Gastroesophageal sphincter (tissue), 4 donors: ENCODE data around the gene RPP25. TPM values are rescaled to one million over a fixed set of nuclear protein-coding genes. Genes with fewer than 3 reads are reported as not detected.
A peak's percentile ranks its signal among the peaks of the same experiment; 100 is the strongest.
"Not testable (repeated sequence)": the region's sequence is repeated elsewhere in the genome, so short reads cannot be mapped to it uniquely, and the experiment has no call there.

ENCODE experiments used
- ATAC-seq: fragments of 150-250 bp; one replicate; pipeline ENCODE4 v1.9.1; 2016; ENCODE audit warnings: mild to moderate bottlenecking, moderate library complexity
- H3K27ac ChIP-seq, 4 donors: fragments of 200-600 bp; sonication (generic) in 3 of 4; 1 replicate in 3 of 4; 2 replicates in 1 of 4; pipeline ENCODE4 v1.5.1; 2016 to 2019
- H3K27me3 ChIP-seq: fragments of 200-600 bp; sonication (generic); one replicate; pipeline ENCODE4 v1.5.1; 2019
- H3K36me3 ChIP-seq, 2 donors: fragments of 200-600 bp; sonication (generic); one replicate each; pipeline ENCODE4 v1.5.1; 2019; ENCODE audit warnings: control low read depth in 1 of 2
- H3K4me1 ChIP-seq, 3 donors: fragments of 200-600 bp; sonication (generic); 1 replicate in 2 of 3; 2 replicates in 1 of 3; pipeline ENCODE4 v1.5.1; 2016 to 2019; ENCODE audit warnings: control low read depth in 2 of 3
- H3K4me3 ChIP-seq, 2 donors: fragments of 200-600 bp; sonication (generic); one replicate each; pipeline ENCODE4 v1.5.1; 2019; ENCODE audit warnings: mild to moderate bottlenecking in 1 of 2, moderate library complexity in 1 of 2
- H3K9me3 ChIP-seq, 3 donors: fragments of 200-600 bp; sonication (generic); one replicate each; pipeline ENCODE4 v1.5.1; 2017 to 2019; ENCODE audit warnings: control low read depth in 2 of 3
- EP300 ChIP-seq: sonication (generic); formaldehyde crosslinking; IDR thresholded peaks from one replicate; pipeline ENCODE4 v1.6.1; 2017; ENCODE audit warnings: antibody characterized with exemption, mild to moderate bottlenecking
- POLR2A ChIP-seq, 2 donors: fragments of 450-650 bp; IDR thresholded peaks; one replicate each; pipeline ENCODE4 v1.6.1; 2017; ENCODE audit warnings: antibody characterized with exemption in 2 of 2, mild to moderate bottlenecking in 2 of 2, moderate library complexity in 1 of 2
- POLR2AphosphoS5 ChIP-seq: sonication (generic); formaldehyde crosslinking; IDR thresholded peaks from one replicate; pipeline ENCODE4 v1.6.1; 2017; ENCODE audit warnings: antibody characterized with exemption
- WGBS, 2 donors: methylation state at CpG; one replicate each; pipeline ENCODE4 v1.1.5; 2018; ENCODE audit warnings: low coverage in 1 of 2; 5-methylcytosine and 5-hydroxymethylcytosine counted together
- total RNA-seq, 4 donors: library from RNA; depleted of rRNA; stranded (reverse); fragments of >200 nt; gene quantifications; one replicate each; pipeline ENCODE4 v1.1.0, GENCODE V29; 2016
- TF ChIP-seq, protein P1 (sequence below), 4 experiments: fragments of 200-600 bp in 2 of 4; fragments of 450-650 bp in 2 of 4; sonication (generic) in 1 of 4; IDR thresholded peaks; one replicate each; pipeline ENCODE4 v1.5.1; 2017 to 2019; ENCODE audit warnings: antibody characterized with exemption in 4 of 4, mild to moderate bottlenecking in 2 of 4, moderate library complexity in 2 of 4

RPP25 gene
- total RNA-seq, 4 donors from 2014 or later, result 1.6 to 8.0 (median 6.7) TPM

DNA sequence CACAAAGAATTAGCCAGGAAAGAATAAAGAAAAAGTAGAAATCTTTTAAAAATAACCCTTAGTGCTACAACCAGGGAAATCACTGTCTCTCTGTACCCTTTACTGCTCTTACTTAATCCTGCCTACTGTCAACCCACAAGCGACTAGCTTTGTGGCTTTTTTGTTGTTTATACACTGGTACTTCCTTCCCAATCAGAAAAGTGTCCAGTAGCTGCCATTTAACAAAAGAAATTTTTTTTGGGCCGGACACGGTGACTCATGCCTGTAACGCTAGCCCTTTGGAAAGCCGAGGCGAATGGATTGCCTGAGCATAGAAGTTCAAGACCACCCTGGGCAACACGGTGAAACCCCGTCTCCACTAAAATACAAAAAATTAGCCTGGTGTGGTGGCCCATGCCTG lies 36.1 kb downstream of the RPP25 start:
- Histone ChIP-seq H3K9me3 (no peaks in the 10 kb centered on the region), H3K4me3 (no peak overlapping the region), H3K36me3 (peaks cover 0 to 100% of the 10 kb centered on the region in 2 donors), H3K4me1 (no peaks in the 10 kb centered on the region), H3K27ac (no peak overlapping the region), H3K27me3 (no peaks in the 10 kb centered on the region)
- no peak for ATAC-seq
- no peak for TF ChIP-seq EP300
- no peak for TF ChIP-seq POLR2A (IDR thresholded peaks at IDR 0.05)
- TF ChIP-seq, protein P1, sequence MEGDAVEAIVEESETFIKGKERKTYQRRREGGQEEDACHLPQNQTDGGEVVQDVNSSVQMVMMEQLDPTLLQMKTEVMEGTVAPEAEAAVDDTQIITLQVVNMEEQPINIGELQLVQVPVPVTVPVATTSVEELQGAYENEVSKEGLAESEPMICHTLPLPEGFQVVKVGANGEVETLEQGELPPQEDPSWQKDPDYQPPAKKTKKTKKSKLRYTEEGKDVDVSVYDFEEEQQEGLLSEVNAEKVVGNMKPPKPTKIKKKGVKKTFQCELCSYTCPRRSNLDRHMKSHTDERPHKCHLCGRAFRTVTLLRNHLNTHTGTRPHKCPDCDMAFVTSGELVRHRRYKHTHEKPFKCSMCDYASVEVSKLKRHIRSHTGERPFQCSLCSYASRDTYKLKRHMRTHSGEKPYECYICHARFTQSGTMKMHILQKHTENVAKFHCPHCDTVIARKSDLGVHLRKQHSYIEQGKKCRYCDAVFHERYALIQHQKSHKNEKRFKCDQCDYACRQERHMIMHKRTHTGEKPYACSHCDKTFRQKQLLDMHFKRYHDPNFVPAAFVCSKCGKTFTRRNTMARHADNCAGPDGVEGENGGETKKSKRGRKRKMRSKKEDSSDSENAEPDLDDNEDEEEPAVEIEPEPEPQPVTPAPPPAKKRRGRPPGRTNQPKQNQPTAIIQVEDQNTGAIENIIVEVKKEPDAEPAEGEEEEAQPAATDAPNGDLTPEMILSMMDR (IDR thresholded peaks at IDR 0.05), result no peak
- TF ChIP-seq POLR2AphosphoS5, result no peak
- 65 to 89% methylated on average over 3 to 8 of the region's 8 CpGs for WGBS, 2 donors

DNA sequence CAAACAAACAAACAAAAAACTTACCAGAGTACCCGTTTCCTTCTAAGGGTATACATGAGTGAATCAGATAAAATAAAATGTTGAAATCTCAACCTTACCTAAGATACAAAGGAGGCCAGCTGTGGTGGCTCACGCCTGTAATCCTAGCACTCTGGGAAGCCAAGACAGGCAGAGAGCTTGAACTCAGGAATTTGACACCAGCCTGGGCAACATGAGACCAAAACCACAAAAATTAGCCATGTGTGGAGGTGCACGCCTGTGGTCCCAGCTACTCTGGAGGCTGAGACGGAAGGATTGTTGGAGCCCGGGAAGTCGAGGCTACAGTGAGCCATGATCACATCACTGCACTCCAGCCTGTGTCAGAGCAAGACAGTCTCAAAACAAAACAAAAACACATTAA lies 38.9 kb downstream of the RPP25 start:
- H3K36me3 ChIP-seq, result peaks cover 0 to 99% of the 10 kb centered on the region in 2 donors
- H3K27me3 ChIP-seq, result no peaks in the 10 kb centered on the region
- H3K4me3 ChIP-seq, result no peak overlapping the region
- TF ChIP-seq POLR2A (IDR thresholded peaks at IDR 0.05) (no peak), EP300 (no peak), POLR2AphosphoS5 (no peak)
- TF ChIP-seq, protein P1 (IDR thresholded peaks at IDR 0.05), result no peak
- no peaks in the 10 kb centered on the region for H3K9me3 ChIP-seq
- H3K27ac ChIP-seq, result no peak overlapping the region
- H3K4me1 ChIP-seq, result no peaks in the 10 kb centered on the region
- 79 to 84% methylated on average over 2 to 6 of the region's 6 CpGs for WGBS, 2 donors
- ATAC-seq, result no peak

DNA sequence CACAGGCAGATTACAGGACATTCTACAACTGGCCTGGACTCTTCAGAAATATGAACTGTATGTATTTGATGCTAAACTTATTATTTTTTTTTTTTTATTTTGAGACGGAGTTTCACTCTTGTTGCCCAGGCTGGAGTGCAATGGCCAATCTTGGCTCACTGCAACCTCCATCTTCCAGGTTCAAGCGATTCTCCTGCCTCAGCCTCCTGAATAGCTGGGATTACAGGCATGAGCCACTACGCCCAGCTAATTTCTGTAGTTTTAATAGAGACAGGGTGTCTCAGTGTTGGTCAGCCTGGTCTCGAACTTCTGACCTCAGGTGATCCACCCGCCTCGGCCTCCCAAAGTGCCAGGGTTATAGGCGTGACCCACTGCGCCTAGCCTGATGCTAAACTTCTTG lies 42.8 kb downstream of the RPP25 start:
- not testable (repeated sequence) for H3K4me1 ChIP-seq, ATAC-seq, H3K27ac ChIP-seq, H3K27me3 ChIP-seq, H3K9me3 ChIP-seq, H3K4me3 ChIP-seq
- WGBS, 2 donors, result 87 to 89% methylated on average over 3 to 6 of the region's 8 CpGs
- H3K36me3 ChIP-seq, result peaks cover 0 to 82% of the 10 kb centered on the region in 2 donors

DNA sequence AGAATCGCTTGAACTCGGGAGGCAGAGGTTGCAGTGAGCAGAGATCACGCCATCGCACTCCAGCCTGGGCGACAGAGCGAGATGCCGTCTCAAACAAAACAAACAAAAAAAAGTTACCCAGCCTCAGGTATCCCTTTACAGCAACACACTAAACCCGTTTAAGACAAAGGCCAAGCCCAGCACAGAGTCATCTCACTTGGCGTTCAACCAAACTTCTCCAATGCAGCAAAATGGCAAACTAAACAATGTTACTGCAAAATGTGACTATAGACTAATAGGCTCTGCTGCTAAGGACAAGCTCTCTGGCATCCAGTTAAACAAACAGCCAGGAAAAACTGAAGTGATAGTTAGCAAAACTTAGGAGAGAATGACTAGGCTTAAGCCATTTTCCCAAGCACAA lies 43.5 kb downstream of the RPP25 start:
- Histone ChIP-seq H3K9me3 (no peaks in the 10 kb centered on the region), H3K27me3 (no peaks in the 10 kb centered on the region), H3K4me3 (no peak overlapping the region), H3K27ac (no peak overlapping the region), H3K4me1 (no peaks in the 10 kb centered on the region), H3K36me3 (peaks cover 0 to 74% of the 10 kb centered on the region in 2 donors)
- ATAC-seq, result no peak
- WGBS, 2 donors, result 50 to 55% methylated on average over 1 to 3 of the region's 9 CpGs
- TF ChIP-seq POLR2AphosphoS5 (no peak), EP300 (no peak)

DNA sequence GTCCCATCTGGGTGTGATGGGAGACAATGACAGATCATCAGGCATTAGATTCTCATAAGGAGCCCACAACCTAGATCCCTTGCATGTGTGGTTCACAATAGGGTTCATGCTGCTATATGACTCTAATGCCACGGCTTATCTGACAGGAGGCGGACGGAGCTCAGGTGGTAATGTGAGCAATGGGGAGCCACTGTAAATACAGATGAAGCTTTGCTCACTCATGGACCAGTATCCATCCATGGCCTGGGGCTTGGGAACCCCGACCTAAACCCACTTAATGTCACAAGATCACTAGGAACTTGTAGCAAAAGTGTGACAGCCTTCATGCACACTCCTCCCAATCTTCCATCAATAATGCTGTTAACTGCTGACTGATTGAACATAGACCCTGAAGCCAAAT lies 47.9 kb downstream of the RPP25 start:
- Histone ChIP-seq H3K36me3 (peaks cover 0 to 43% of the 10 kb centered on the region in 2 donors), H3K9me3 (no peaks in the 10 kb centered on the region), H3K4me1 (peaks cover 0 to 32% (median 13%) of the 10 kb centered on the region in 3 donors), H3K27ac (no peak overlapping the region), H3K27me3 (no peaks in the 10 kb centered on the region), H3K4me3 (no peak overlapping the region)
- 93 to 94% methylated on average over 3 of the region's 4 CpGs for WGBS, 2 donors
- TF ChIP-seq POLR2AphosphoS5 (no peak), POLR2A (IDR thresholded peaks at IDR 0.05) (no peak), EP300 (no peak)
- TF ChIP-seq, protein P1 (IDR thresholded peaks at IDR 0.05), result no peak
- ATAC-seq, result no peak

DNA sequence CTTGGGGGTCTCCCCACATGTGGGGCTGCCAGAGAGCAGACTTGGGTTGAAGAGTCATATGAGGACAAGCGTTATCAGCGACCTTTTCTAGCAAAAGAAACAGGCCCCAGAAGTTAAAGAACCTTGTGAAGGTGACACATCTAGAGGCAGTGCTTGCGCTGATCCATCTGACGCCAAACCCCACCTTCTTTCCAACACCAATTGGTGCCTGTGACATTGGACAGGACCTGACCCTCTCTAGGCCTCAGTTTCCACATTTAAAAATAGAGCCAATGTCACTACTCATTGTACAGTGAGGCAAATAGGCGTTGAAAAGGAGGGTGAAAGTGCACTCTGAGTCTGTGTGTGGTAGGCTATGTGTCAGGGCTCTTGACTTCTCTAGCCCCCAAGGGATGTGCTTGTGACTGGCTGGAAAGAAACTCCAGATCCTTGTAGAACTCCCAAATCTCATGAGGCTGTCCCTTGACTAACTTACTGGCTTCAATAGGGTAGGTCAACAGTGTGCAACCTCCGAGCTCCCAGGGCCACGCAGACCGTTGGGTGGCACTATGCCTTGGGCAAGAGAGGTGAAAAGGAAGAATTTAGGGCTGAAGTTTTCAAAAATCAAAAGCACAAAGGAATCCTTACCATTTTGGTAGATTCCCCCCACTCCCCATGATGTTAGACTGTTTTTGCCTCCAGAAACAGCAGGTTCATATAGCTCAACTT lies 49.3 kb downstream of the RPP25 start:
- H3K4me3 ChIP-seq, result peak overlapping the region; percentile 83 to 84
- H3K36me3 ChIP-seq, result peaks cover 0 to 42% of the 10 kb centered on the region in 2 donors
- ATAC-seq, result peak; percentile 33
- no peaks in the 10 kb centered on the region for H3K9me3 ChIP-seq
- 30 to 65% methylated on average over 3 to 4 of the region's 8 CpGs for WGBS, 2 donors
- TF ChIP-seq POLR2AphosphoS5 (no peak), EP300 (no peak), POLR2A (IDR thresholded peaks at IDR 0.05) (no peak)
- TF ChIP-seq, protein P1 (IDR thresholded peaks at IDR 0.05), result no peak
- H3K4me1 ChIP-seq, result peaks cover 0 to 41% (median 13%) of the 10 kb centered on the region in 3 donors
- H3K27ac ChIP-seq, result peak overlapping the region; percentile 85 to 99 (median 96)
- no peaks in the 10 kb centered on the region for H3K27me3 ChIP-seq
